H9 (cell line): ENCODE data around the gene CHMP4B. TPM values are rescaled to one million over a fixed set of nuclear protein-coding genes. Genes with fewer than 3 reads are reported as not detected.

Experiments used
- DNase-seq: peaks from one replicate; pipeline ENCODE4 v3.0.0-alpha.2; 2017
- H2AFZ ChIP-seq: one replicate; pipeline ENCODE4 v1.6.1; 2013; ENCODE audit warnings: mild to moderate bottlenecking, low read length, control low read depth, moderate library complexity
- H2AK5ac ChIP-seq: 2 replicates; pipeline ENCODE4 v1.6.1; 2013; ENCODE audit warnings: low read length, control low read depth, mixed read lengths; ENCODE audit not compliant: insufficient read length
- H2BK120ac ChIP-seq: one replicate; pipeline ENCODE4 v1.6.1; 2013; ENCODE audit warnings: low read depth, mild to moderate bottlenecking, low read length, control low read depth, inconsistent platforms; ENCODE audit not compliant: poor library complexity, severe bottlenecking
- H2BK12ac ChIP-seq: 2 replicates; pipeline ENCODE4 v1.6.1; 2013; ENCODE audit warnings: low read length, control low read depth, mixed read lengths, low read depth; ENCODE audit not compliant: insufficient read length
- H2BK15ac ChIP-seq: 2 replicates; pipeline ENCODE4 v1.6.1; 2013; ENCODE audit warnings: low read depth, low read length, control low read depth
- H2BK20ac ChIP-seq: one replicate; pipeline ENCODE4 v1.6.1; 2013; ENCODE audit warnings: low read depth, mild to moderate bottlenecking, low read length, control low read depth, inconsistent platforms; ENCODE audit not compliant: poor library complexity, severe bottlenecking
- H2BK5ac ChIP-seq: 2 replicates; pipeline ENCODE4 v1.6.1; 2013; ENCODE audit warnings: low read length, control low read depth, mixed read lengths; ENCODE audit not compliant: insufficient read length
- H3K14ac ChIP-seq: 2 replicates; pipeline ENCODE4 v1.6.1; 2013; ENCODE audit warnings: low read length, control low read depth; ENCODE audit not compliant: insufficient read depth
- H3K18ac ChIP-seq: 2 replicates; pipeline ENCODE4 v1.6.1; 2013; ENCODE audit warnings: low read depth, mild to moderate bottlenecking, mixed read lengths, low read length, control low read depth; ENCODE audit not compliant: insufficient read length
- H3K23ac ChIP-seq: 2 replicates; pipeline ENCODE4 v1.6.1; 2013; ENCODE audit warnings: low read length, control low read depth, mixed read lengths, low read depth; ENCODE audit not compliant: insufficient read length
- H3K23me2 ChIP-seq: 2 replicates; pipeline ENCODE4 v1.6.1; 2013; ENCODE audit warnings: low read depth, mild to moderate bottlenecking, mixed read lengths, low read length, control low read depth; ENCODE audit not compliant: insufficient read length, poor library complexity, severe bottlenecking
- H3K27ac ChIP-seq: 2 replicates; pipeline ENCODE4 v1.5.1; 2013; ENCODE audit warnings: low read length, control low read depth, mixed read lengths, low read depth; ENCODE audit not compliant: insufficient read length
- H3K27me3 ChIP-seq: 2 replicates; pipeline ENCODE4 v1.6.1; 2013; ENCODE audit warnings: low read length, control low read depth, inconsistent platforms; ENCODE audit not compliant: insufficient read depth
- H3K4ac ChIP-seq: 2 replicates; pipeline ENCODE4 v1.6.1; 2013; ENCODE audit warnings: low read depth, mild to moderate bottlenecking, control low read depth, inconsistent platforms, low read length, moderate library complexity
- H3K4me1 ChIP-seq: 2 replicates; pipeline ENCODE4 v1.6.1; 2013; ENCODE audit warnings: low read length, control low read depth, inconsistent platforms; ENCODE audit not compliant: insufficient read depth
- H3K4me2 ChIP-seq: 2 replicates; pipeline ENCODE4 v1.6.1; 2013; ENCODE audit warnings: low read length, control low read depth, mixed read lengths; ENCODE audit not compliant: insufficient read length, insufficient read depth
- H3K56ac ChIP-seq: 2 replicates; pipeline ENCODE4 v1.6.1; 2013; ENCODE audit warnings: low read depth, mild to moderate bottlenecking, mixed read lengths, low read length, control low read depth; ENCODE audit not compliant: insufficient read length
- H3K79me1 ChIP-seq: 2 replicates; pipeline ENCODE4 v1.6.1; 2013; ENCODE audit warnings: low read depth, mild to moderate bottlenecking, moderate library complexity, low read length, control low read depth, inconsistent platforms; ENCODE audit not compliant: insufficient read depth, poor library complexity, severe bottlenecking
- H3K79me2 ChIP-seq: 2 replicates; pipeline ENCODE4 v1.6.1; 2013; ENCODE audit warnings: low read length, control low read depth, inconsistent platforms; ENCODE audit not compliant: insufficient read depth
- H3K9ac ChIP-seq: 2 replicates; pipeline ENCODE4 v1.6.1; 2013; ENCODE audit warnings: low read length, control low read depth, mixed read lengths; ENCODE audit not compliant: insufficient read length; ENCODE audit errors: extremely low read depth
- H3K9me3 ChIP-seq: one replicate; pipeline ENCODE4 v1.6.1; 2013; ENCODE audit warnings: low read depth, low read length, inconsistent platforms; ENCODE audit not compliant: control insufficient read depth
- H3T11ph ChIP-seq: one replicate; pipeline ENCODE4 v1.6.1; 2013; ENCODE audit warnings: mild to moderate bottlenecking, low read length, control low read depth, inconsistent platforms
- H4K20me1 ChIP-seq: one replicate; pipeline ENCODE4 v1.6.1; 2013; ENCODE audit not compliant: control insufficient read depth, insufficient read length, insufficient read depth
- H4K5ac ChIP-seq: 2 replicates; pipeline ENCODE4 v1.6.1; 2013; ENCODE audit warnings: low read depth, mild to moderate bottlenecking, mixed read lengths, low read length, control low read depth; ENCODE audit not compliant: insufficient read length
- H4K8ac ChIP-seq: replicated peaks from 2 replicates; pipeline ENCODE4 v1.6.1; 2013; ENCODE audit warnings: low read length, control low read depth, mixed read lengths, low read depth; ENCODE audit not compliant: insufficient read length
- H4K91ac ChIP-seq: 2 replicates; pipeline ENCODE4 v1.6.1; 2013; ENCODE audit warnings: low read depth, mild to moderate bottlenecking, moderate library complexity, mixed read lengths, low read length, control low read depth; ENCODE audit not compliant: insufficient read length
- H3K27ac Mint-ChIP-seq, 3 experiments: 2 replicates in 2 of 3; 3 replicates in 1 of 3; pipeline ENCODE4 v1.8.0; 2020 to 2021; ENCODE audit warnings: mixed read lengths in 3 of 3, mild to moderate bottlenecking in 1 of 3, moderate library complexity in 1 of 3
- H3K27me3 Mint-ChIP-seq: 2 replicates; pipeline ENCODE4 v1.8.0; 2021; ENCODE audit warnings: low read depth, mild to moderate bottlenecking, moderate library complexity, mixed read lengths
- H3K36me3 Mint-ChIP-seq, 3 experiments: 2 replicates in 2 of 3; 3 replicates in 1 of 3; pipeline ENCODE4 v1.8.0; 2020 to 2021; ENCODE audit warnings: low read depth in 3 of 3, mixed read lengths in 3 of 3; ENCODE audit not compliant: insufficient read depth in 1 of 3
- H3K4me1 Mint-ChIP-seq, 2 experiments: 2 replicates each; pipeline ENCODE4 v1.8.0; 2020; ENCODE audit warnings: mixed read lengths in 2 of 2
- H3K4me3 Mint-ChIP-seq, 2 experiments: 2 replicates in 1 of 2; 3 replicates in 1 of 2; pipeline ENCODE4 v1.8.0; 2020 to 2021; ENCODE audit warnings: mild to moderate bottlenecking in 2 of 2, mixed read lengths in 2 of 2, moderate library complexity in 1 of 2
- H3K9me3 Mint-ChIP-seq, 2 experiments: 2 replicates in 1 of 2; 3 replicates in 1 of 2; pipeline ENCODE4 v1.8.0; 2020; ENCODE audit warnings: mild to moderate bottlenecking in 2 of 2, mixed read lengths in 2 of 2, moderate library complexity in 1 of 2
- WGBS: extraction: QIAGEN DNeasy Blood & Tissue Kit; methylation state at CpG from one replicate; pipeline ENCODE4 v1.1.7; 2013; ENCODE audit warnings: missing lambda C conversion rate, low lambda C conversion rate, mixed read lengths; ENCODE audit not compliant: insufficient read length; ENCODE audit errors: extremely low coverage; 5-methylcytosine and 5-hydroxymethylcytosine counted together
- total RNA-seq: library from RNA; stranded (reverse); gene quantifications from 2 replicates; pipeline ENCODE4 v1.2.1, GENCODE V29; 2021
- TF ChIP-seq, protein P1 (sequence below): fragments of 200-600 bp; sonication (generic); conservative IDR thresholded peaks from 3 replicates; pipeline ENCODE4 v1.8.0; 2021; ENCODE audit warnings: antibody characterized with exemption, mild to moderate bottlenecking

The CHMP4B gene
- total RNA-seq, 1 experiment from 2014 or later, result 94.9 TPM

GRCh38 chr20:33858666-33859065, 47.5 kb downstream of the CHMP4B start:
- Histone ChIP-seq H3T11ph (no peak overlapping the region), H3K79me1 (no peaks in the 10 kb centered on the region), H3K4me2 (no peak overlapping the region), H2BK20ac (no peak overlapping the region), H3K18ac (no peak overlapping the region), H2AK5ac (no peak overlapping the region), H2BK120ac (no peak overlapping the region), H3K23me2 (no peaks in the 10 kb centered on the region), H3K27me3 (no peaks in the 10 kb centered on the region), H4K20me1 (no peaks in the 10 kb centered on the region), H3K4me1 (no peaks in the 10 kb centered on the region), H3K79me2 (no peaks in the 10 kb centered on the region), H3K4ac (no peak overlapping the region), H3K27ac (no peak overlapping the region), H3K14ac (no peak overlapping the region), H2BK12ac (no peak overlapping the region), H2AFZ (no peak overlapping the region), H3K9me3 (no peaks in the 10 kb centered on the region), H3K23ac (no peak overlapping the region), H2BK5ac (no peak overlapping the region), H3K56ac (no peak overlapping the region), H4K91ac (no peak overlapping the region), H2BK15ac (no peak overlapping the region), H3K9ac (no peak overlapping the region), H4K8ac (no peak overlapping the region), H4K5ac (no peak overlapping the region)
- DNase-seq, result no peak
- TF ChIP-seq, protein P1, sequence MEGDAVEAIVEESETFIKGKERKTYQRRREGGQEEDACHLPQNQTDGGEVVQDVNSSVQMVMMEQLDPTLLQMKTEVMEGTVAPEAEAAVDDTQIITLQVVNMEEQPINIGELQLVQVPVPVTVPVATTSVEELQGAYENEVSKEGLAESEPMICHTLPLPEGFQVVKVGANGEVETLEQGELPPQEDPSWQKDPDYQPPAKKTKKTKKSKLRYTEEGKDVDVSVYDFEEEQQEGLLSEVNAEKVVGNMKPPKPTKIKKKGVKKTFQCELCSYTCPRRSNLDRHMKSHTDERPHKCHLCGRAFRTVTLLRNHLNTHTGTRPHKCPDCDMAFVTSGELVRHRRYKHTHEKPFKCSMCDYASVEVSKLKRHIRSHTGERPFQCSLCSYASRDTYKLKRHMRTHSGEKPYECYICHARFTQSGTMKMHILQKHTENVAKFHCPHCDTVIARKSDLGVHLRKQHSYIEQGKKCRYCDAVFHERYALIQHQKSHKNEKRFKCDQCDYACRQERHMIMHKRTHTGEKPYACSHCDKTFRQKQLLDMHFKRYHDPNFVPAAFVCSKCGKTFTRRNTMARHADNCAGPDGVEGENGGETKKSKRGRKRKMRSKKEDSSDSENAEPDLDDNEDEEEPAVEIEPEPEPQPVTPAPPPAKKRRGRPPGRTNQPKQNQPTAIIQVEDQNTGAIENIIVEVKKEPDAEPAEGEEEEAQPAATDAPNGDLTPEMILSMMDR, result no peak
- no peak overlapping the region; a peak in 1 of 7 replicates for H3K27ac Mint-ChIP-seq
- no CpG with 5 or more reads among the region's 4 CpGs for WGBS
- H3K27me3 Mint-ChIP-seq, result no peaks in the 10 kb centered on the region
- no peaks in the 10 kb centered on the region for H3K9me3 Mint-ChIP-seq
- H3K4me3 Mint-ChIP-seq, result no peak overlapping the region
- peaks cover 12 to 33% (median 12%) of the 10 kb centered on the region in 3 experiments; a peak in 6 of 7 replicates for H3K36me3 Mint-ChIP-seq
- H3K4me1 Mint-ChIP-seq, result peaks cover 14 to 21% of the 10 kb centered on the region in 2 experiments
